ENCODE measurements around the gene ARHGAP22.

The ARHGAP22 gene

GRCh38 chr10:48497780-48498770 is 106.8 kb downstream of the ARHGAP22 start:
- DNase-seq (ENCODE audit: low spot score), result no peak

- DNase-seq (ENCODE audit: low spot score), result no peak
Observed at GRCh38 chr10:48496831-48497779, 107.8 kb downstream of the ARHGAP22 start.

- no peak for DNase-seq (ENCODE audit: low spot score)
Observed at GRCh38 chr10:48496105-48496830, 108.6 kb downstream of the ARHGAP22 start.

GRCh38 chr10:48495282-48496045 is 109.4 kb downstream of the ARHGAP22 start:
- no peak for DNase-seq (ENCODE audit: low spot score)

GRCh38 chr10:48494611-48495010 is 110.3 kb downstream of the ARHGAP22 start:
- DNase-seq (ENCODE audit: low spot score), result no peak

GRCh38 chr10:48494073-48494472 is 110.8 kb downstream of the ARHGAP22 start:
- DNase-seq (ENCODE audit: low spot score), result no peak

GRCh38 chr10:48493083-48493871 is 111.6 kb downstream of the ARHGAP22 start:
- DNase-seq (ENCODE audit: low spot score), result no peak

- DNase-seq (ENCODE audit: low spot score), result no peak
Observed at GRCh38 chr10:48492201-48492600, 112.7 kb downstream of the ARHGAP22 start.

- no peak for DNase-seq (ENCODE audit: low spot score)
Observed at GRCh38 chr10:48491392-48492139, 113.3 kb downstream of the ARHGAP22 start.

- DNase-seq (ENCODE audit: low spot score), result no peak
Observed at GRCh38 chr10:48490946-48491345, 113.9 kb downstream of the ARHGAP22 start.

GRCh38 chr10:48490571-48490940 is 114.3 kb downstream of the ARHGAP22 start:
- no peak for DNase-seq (ENCODE audit: low spot score)

GRCh38 chr10:48489099-48489498 is 115.8 kb downstream of the ARHGAP22 start:
- DNase-seq (ENCODE audit: low spot score), result no peak

- no peak for DNase-seq (ENCODE audit: low spot score)
Observed at GRCh38 chr10:48487244-48487643, 117.6 kb downstream of the ARHGAP22 start.

- peak; percentile 87 for DNase-seq (ENCODE audit: low spot score)
Observed at GRCh38 chr10:48485711-48486110, 119.2 kb downstream of the ARHGAP22 start.

- no peak for DNase-seq (ENCODE audit: low spot score)
Observed at GRCh38 chr10:48484911-48485310, 120.0 kb downstream of the ARHGAP22 start.

GRCh38 chr10:48482207-48482606 is 122.7 kb downstream of the ARHGAP22 start:
- DNase-seq (ENCODE audit: low spot score), result no peak

GRCh38 chr10:48481385-48481784 is 123.5 kb downstream of the ARHGAP22 start:
- no peak for DNase-seq (ENCODE audit: low spot score)

GRCh38 chr10:48480397-48481374 is 124.2 kb downstream of the ARHGAP22 start:
- DNase-seq (ENCODE audit: low spot score), result no peak

Measured in SK-N-DZ (cell line).